Stomach smooth muscle (tissue), 2 donors: Measurements from ENCODE around the gene NAT9.

ENCODE experiments used
- H3K27ac ChIP-seq: one replicate; pipeline ENCODE4 v1.7.0; 2013; ENCODE audit warnings: mild to moderate bottlenecking, low read length, inconsistent platforms
- H3K27me3 ChIP-seq, 2 donors: one replicate each; pipeline ENCODE4 v1.7.0; 2013; ENCODE audit warnings: low read length in 2 of 2; ENCODE audit not compliant: insufficient read depth in 2 of 2, control insufficient read depth in 1 of 2
- H3K36me3 ChIP-seq, 2 donors: one replicate each; pipeline ENCODE4 v1.7.0; 2013; ENCODE audit warnings: low read length in 2 of 2; ENCODE audit not compliant: control insufficient read depth in 2 of 2, insufficient read depth in 2 of 2
- H3K4me1 ChIP-seq: one replicate; pipeline ENCODE4 v1.7.0; 2013; ENCODE audit warnings: low read length; ENCODE audit not compliant: control insufficient read depth, insufficient read depth
- H3K4me3 ChIP-seq, 2 donors: one replicate each; pipeline ENCODE4 v1.7.0; 2013; ENCODE audit warnings: low read length in 2 of 2
- H3K9ac ChIP-seq, 2 donors: one replicate each; pipeline ENCODE4 v1.7.0; 2013; ENCODE audit warnings: low read length in 2 of 2, mild to moderate bottlenecking in 1 of 2
- H3K9me3 ChIP-seq, 2 donors: one replicate each; pipeline ENCODE4 v1.7.0; 2013; ENCODE audit warnings: low read length in 2 of 2; ENCODE audit not compliant: control insufficient read depth in 2 of 2
- donor health status: healthy.
- donor health status: Pancreatic carcinoma.

The NAT9 gene

GRCh38 chr17:74792586-74793105 is 16.5 kb upstream of the NAT9 start:
- Histone ChIP-seq H3K4me1 (no peaks in the 10 kb centered on the region), H3K9me3 (no peaks in the 10 kb centered on the region), H3K27ac (no peak overlapping the region), H3K27me3 (no peaks in the 10 kb centered on the region), H3K9ac (no peak overlapping the region), H3K4me3 (no peak overlapping the region), H3K36me3 (peaks cover 28 to 43% of the 10 kb centered on the region in 2 donors)

- H3K4me1 ChIP-seq, result no peaks in the 10 kb centered on the region
- H3K36me3 ChIP-seq, result peaks cover 23 to 33% of the 10 kb centered on the region in 2 donors
- H3K9ac ChIP-seq, result no peak overlapping the region
- H3K4me3 ChIP-seq, result no peak overlapping the region
- no peak overlapping the region for H3K27ac ChIP-seq
- H3K27me3 ChIP-seq, result no peaks in the 10 kb centered on the region
- H3K9me3 ChIP-seq, result no peaks in the 10 kb centered on the region
Observed at GRCh38 chr17:74790161-74791058, 14.3 kb upstream of the NAT9 start.

GRCh38 chr17:74786431-74787055 is 10.4 kb upstream of the NAT9 start:
- no peaks in the 10 kb centered on the region for H3K27me3 ChIP-seq
- H3K27ac ChIP-seq, result no peak overlapping the region
- no peaks in the 10 kb centered on the region for H3K9me3 ChIP-seq
- peaks cover 4 to 14% of the 10 kb centered on the region in 2 donors for H3K36me3 ChIP-seq
- H3K4me1 ChIP-seq, result no peaks in the 10 kb centered on the region
- H3K4me3 ChIP-seq, result no peak overlapping the region
- no peak overlapping the region for H3K9ac ChIP-seq

GRCh38 chr17:74785981-74786360 is 9.8 kb upstream of the NAT9 start:
- Histone ChIP-seq H3K27me3 (no peaks in the 10 kb centered on the region), H3K4me1 (no peaks in the 10 kb centered on the region), H3K4me3 (no peak overlapping the region), H3K27ac (no peak overlapping the region), H3K36me3 (peaks cover 4 to 14% of the 10 kb centered on the region in 2 donors), H3K9me3 (no peaks in the 10 kb centered on the region), H3K9ac (no peak overlapping the region)

GRCh38 chr17:74785096-74785980 is 9.2 kb upstream of the NAT9 start:
- Histone ChIP-seq H3K4me3 (no peak overlapping the region), H3K27me3 (no peaks in the 10 kb centered on the region), H3K27ac (no peak overlapping the region), H3K4me1 (no peaks in the 10 kb centered on the region), H3K36me3 (peaks cover 10 to 12% of the 10 kb centered on the region in 2 donors), H3K9ac (no peak overlapping the region), H3K9me3 (no peaks in the 10 kb centered on the region)

- H3K4me1 ChIP-seq, result no peaks in the 10 kb centered on the region
- no peak overlapping the region for H3K9ac ChIP-seq
- peaks cover 12 to 14% of the 10 kb centered on the region in 2 donors for H3K36me3 ChIP-seq
- H3K27ac ChIP-seq, result no peak overlapping the region
- H3K9me3 ChIP-seq, result no peaks in the 10 kb centered on the region
- H3K4me3 ChIP-seq, result no peak overlapping the region
- no peaks in the 10 kb centered on the region for H3K27me3 ChIP-seq
Observed at GRCh38 chr17:74784125-74784810, 8.1 kb upstream of the NAT9 start.

GRCh38 chr17:74782571-74782970 is 6.4 kb upstream of the NAT9 start:
- H3K4me1 ChIP-seq, result no peaks in the 10 kb centered on the region

GRCh38 chr17:74780443-74781238 is 4.5 kb upstream of the NAT9 start:
- H3K27ac ChIP-seq, result no peak overlapping the region
- no peaks in the 10 kb centered on the region for H3K27me3 ChIP-seq
- peaks cover 16% of the 10 kb centered on the region for H3K4me1 ChIP-seq
- H3K36me3 ChIP-seq, result peaks cover 8 to 9% of the 10 kb centered on the region in 2 donors
- H3K9ac ChIP-seq, result no peak overlapping the region
- H3K4me3 ChIP-seq, result no peak overlapping the region
- no peaks in the 10 kb centered on the region for H3K9me3 ChIP-seq

More at GRCh38 chr17:74782571-74782970, 6.4 kb upstream of the NAT9 start:
- Histone ChIP-seq H3K9ac (no peak overlapping the region), H3K27ac (no peak overlapping the region), H3K4me3 (no peak overlapping the region), H3K9me3 (no peaks in the 10 kb centered on the region), H3K36me3 (peaks cover 12 to 14% of the 10 kb centered on the region in 2 donors), H3K27me3 (no peaks in the 10 kb centered on the region)

GRCh38 chr17:74779948-74780400 is 3.8 kb upstream of the NAT9 start:
- peaks cover 8 to 9% of the 10 kb centered on the region in 2 donors for H3K36me3 ChIP-seq
- no peaks in the 10 kb centered on the region for H3K9me3 ChIP-seq
- peaks cover 23% of the 10 kb centered on the region for H3K4me1 ChIP-seq
- no peak overlapping the region for H3K4me3 ChIP-seq
- no peaks in the 10 kb centered on the region for H3K27me3 ChIP-seq
- no peak overlapping the region for H3K27ac ChIP-seq
- no peak overlapping the region for H3K9ac ChIP-seq
